HepG2 (cell line): ENCODE results near the gene LINGO3.

ENCODE experiments used
- EP300 ChIP-seq, 3 experiments: sonication (generic) in 1 of 3; formaldehyde crosslinking in 1 of 3; IDR thresholded peaks; 2 replicates each; pipeline versions ENCODE4 v1.5.1 to v1.6.1; 2011 to 2020; ENCODE audit warnings: low read depth in 2 of 3, low read length in 2 of 3, borderline replicate concordance in 1 of 3, improper control_type of control experiment in 1 of 3, mild to moderate bottlenecking in 1 of 3, missing genetic modification reagents in 1 of 3, moderate library complexity in 1 of 3
- EZH2 ChIP-seq: conservative IDR thresholded peaks from 2 replicates; pipeline ENCODE4 v1.6.1; 2012; ENCODE audit warnings: mild to moderate bottlenecking, low read depth, low read length, moderate library complexity
- POLR2A ChIP-seq, 2 experiments: IDR thresholded peaks; 2 replicates each; pipeline ENCODE4 v1.6.1; 2011; ENCODE audit warnings: low read depth in 2 of 2, low read length in 2 of 2, mild to moderate bottlenecking in 1 of 2, moderate library complexity in 1 of 2; ENCODE audit not compliant: insufficient read depth in 1 of 2
- RFX1 ChIP-seq: fragments of 450-650 bp; IDR thresholded peaks from 2 replicates; pipeline ENCODE4 v1.6.1; 2017
- ZNF10 ChIP-seq: sonication (generic); formaldehyde crosslinking; IDR thresholded peaks from 2 replicates; pipeline ENCODE4 v1.4.0; 2020; ENCODE audit warnings: mild to moderate bottlenecking, low read depth, missing genetic modification reagents, borderline replicate concordance
- TF ChIP-seq, protein P1 (sequence below): sonication (generic); formaldehyde crosslinking; IDR thresholded peaks from 2 replicates; pipeline ENCODE4 v1.5.0; 2020; ENCODE audit warnings: mild to moderate bottlenecking, missing genetic modification reagents, moderate library complexity
- TF ChIP-seq, protein P2 (sequence below): IDR thresholded peaks from 2 replicates; pipeline ENCODE4 v1.6.1; 2012; ENCODE audit warnings: inconsistent platforms

DNA sequence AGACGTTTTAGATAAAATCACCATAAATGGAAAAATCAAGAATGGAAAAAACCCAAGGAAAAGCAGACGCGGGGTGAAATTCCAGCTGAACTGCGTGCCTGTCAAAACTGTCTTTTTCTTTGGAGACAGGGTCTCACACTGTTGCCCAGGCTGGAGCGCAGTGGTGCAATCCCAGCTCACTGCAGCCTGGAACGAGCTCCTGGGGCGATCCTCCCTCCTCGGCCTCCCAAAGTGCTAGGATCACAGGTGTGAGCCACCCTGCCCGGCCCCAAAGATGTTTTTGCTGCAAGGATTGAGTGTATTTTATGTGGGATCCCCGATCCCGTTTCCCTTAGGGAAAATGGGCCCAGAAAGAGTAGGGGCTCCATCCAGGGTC is 25.1 kb downstream of the LINGO3 start:
- TF ChIP-seq EZH2 = no peak
- TF ChIP-seq, protein P1, sequence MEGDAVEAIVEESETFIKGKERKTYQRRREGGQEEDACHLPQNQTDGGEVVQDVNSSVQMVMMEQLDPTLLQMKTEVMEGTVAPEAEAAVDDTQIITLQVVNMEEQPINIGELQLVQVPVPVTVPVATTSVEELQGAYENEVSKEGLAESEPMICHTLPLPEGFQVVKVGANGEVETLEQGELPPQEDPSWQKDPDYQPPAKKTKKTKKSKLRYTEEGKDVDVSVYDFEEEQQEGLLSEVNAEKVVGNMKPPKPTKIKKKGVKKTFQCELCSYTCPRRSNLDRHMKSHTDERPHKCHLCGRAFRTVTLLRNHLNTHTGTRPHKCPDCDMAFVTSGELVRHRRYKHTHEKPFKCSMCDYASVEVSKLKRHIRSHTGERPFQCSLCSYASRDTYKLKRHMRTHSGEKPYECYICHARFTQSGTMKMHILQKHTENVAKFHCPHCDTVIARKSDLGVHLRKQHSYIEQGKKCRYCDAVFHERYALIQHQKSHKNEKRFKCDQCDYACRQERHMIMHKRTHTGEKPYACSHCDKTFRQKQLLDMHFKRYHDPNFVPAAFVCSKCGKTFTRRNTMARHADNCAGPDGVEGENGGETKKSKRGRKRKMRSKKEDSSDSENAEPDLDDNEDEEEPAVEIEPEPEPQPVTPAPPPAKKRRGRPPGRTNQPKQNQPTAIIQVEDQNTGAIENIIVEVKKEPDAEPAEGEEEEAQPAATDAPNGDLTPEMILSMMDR (CRISPR knock-in tag) = no peak
- no peak for TF ChIP-seq POLR2A (IDR thresholded peaks at IDR 0.05; ENCODE audit: insufficient read depth in 1 of 2, low read depth in 2 of 2, low read length in 2 of 2)
- no peak for TF ChIP-seq EP300 (IDR thresholded peaks at IDR 0.05; ENCODE audit: low read depth in 2 of 2, low read length in 2 of 2)
- TF ChIP-seq EP300 (CRISPR knock-in tag; IDR thresholded peaks at IDR 0.05; ENCODE audit: borderline replicate concordance) = no peak
- TF ChIP-seq RFX1 = no peak
- no peak for TF ChIP-seq ZNF10 (CRISPR knock-in tag)
- TF ChIP-seq, protein P2, sequence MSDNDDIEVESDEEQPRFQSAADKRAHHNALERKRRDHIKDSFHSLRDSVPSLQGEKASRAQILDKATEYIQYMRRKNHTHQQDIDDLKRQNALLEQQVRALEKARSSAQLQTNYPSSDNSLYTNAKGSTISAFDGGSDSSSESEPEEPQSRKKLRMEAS = no peak
